ENCODE data around the gene VAT1L.

The VAT1L gene

GRCh38 chr16:77834635-77835540 lies 46.5 kb downstream of the VAT1L start:
- peak; percentile 98 for DNase-seq (ENCODE audit: low read depth)

- no peak for DNase-seq (ENCODE audit: low read depth)
Observed at GRCh38 chr16:77836801-77837200, 48.4 kb downstream of the VAT1L start.

- DNase-seq (ENCODE audit: low read depth): no peak
Observed at GRCh38 chr16:77838597-77839255, 50.4 kb downstream of the VAT1L start.

GRCh38 chr16:77840093-77840492 lies 51.7 kb downstream of the VAT1L start:
- no peak for DNase-seq (ENCODE audit: low read depth)

GRCh38 chr16:77840673-77841501 lies 52.5 kb downstream of the VAT1L start:
- peak; percentile 31 for DNase-seq (ENCODE audit: low read depth)

GRCh38 chr16:77841502-77841763 lies 53.1 kb downstream of the VAT1L start:
- no peak for DNase-seq (ENCODE audit: low read depth)

- DNase-seq (ENCODE audit: low read depth): no peak
Observed at GRCh38 chr16:77842468-77842867, 54.1 kb downstream of the VAT1L start.

- no peak for DNase-seq (ENCODE audit: low read depth)
Observed at GRCh38 chr16:77843405-77843804, 55.0 kb downstream of the VAT1L start.

GRCh38 chr16:77844801-77845200 lies 56.4 kb downstream of the VAT1L start:
- no peak for DNase-seq (ENCODE audit: low read depth)

- DNase-seq (ENCODE audit: low read depth): no peak
Observed at GRCh38 chr16:77849646-77850258, 61.4 kb downstream of the VAT1L start.

- no peak for DNase-seq (ENCODE audit: low read depth)
Observed at GRCh38 chr16:77850636-77851333, 62.4 kb downstream of the VAT1L start.

- no peak for DNase-seq (ENCODE audit: low read depth)
Observed at GRCh38 chr16:77853161-77853560, 64.8 kb downstream of the VAT1L start.

- DNase-seq (ENCODE audit: low read depth): no peak
Observed at GRCh38 chr16:77856438-77857160, 68.2 kb downstream of the VAT1L start.

- no peak for DNase-seq (ENCODE audit: low read depth)
Observed at GRCh38 chr16:77858060-77858459, 69.7 kb downstream of the VAT1L start.

GRCh38 chr16:77859493-77860232 lies 71.3 kb downstream of the VAT1L start:
- DNase-seq (ENCODE audit: low read depth): no peak

- no peak for DNase-seq (ENCODE audit: low read depth)
Observed at GRCh38 chr16:77860953-77861352, 72.6 kb downstream of the VAT1L start.

GRCh38 chr16:77863250-77863649 lies 74.9 kb downstream of the VAT1L start:
- no peak for DNase-seq (ENCODE audit: low read depth)

GRCh38 chr16:77866752-77867151 lies 78.4 kb downstream of the VAT1L start:
- no peak for DNase-seq (ENCODE audit: low read depth)

- no peak for DNase-seq (ENCODE audit: low read depth)
Observed at GRCh38 chr16:77868052-77868451, 79.7 kb downstream of the VAT1L start.

GRCh38 chr16:77868478-77868877 lies 80.1 kb downstream of the VAT1L start:
- DNase-seq (ENCODE audit: low read depth): no peak
